Stimulated activated CD4-positive, alpha-beta T cell treated with anti-CD3 and anti-CD28 coated beads, Interleukin-12 subunit alpha, Interleukin-12 subunit beta, amount 100 ng/mL, for 24 hours (primary cell): ENCODE data around the gene PRODH.
"Not testable (repeated sequence)": the region's sequence is repeated elsewhere in the genome, so short reads cannot be mapped to it uniquely, and the experiment has no call there.

Source experiments
- DNase-seq, 2 experiments: peaks; one replicate each; pipeline ENCODE4 v3.0.0-alpha.2; 2020; ENCODE audit warnings: low read depth in 2 of 2

PRODH gene

DNA sequence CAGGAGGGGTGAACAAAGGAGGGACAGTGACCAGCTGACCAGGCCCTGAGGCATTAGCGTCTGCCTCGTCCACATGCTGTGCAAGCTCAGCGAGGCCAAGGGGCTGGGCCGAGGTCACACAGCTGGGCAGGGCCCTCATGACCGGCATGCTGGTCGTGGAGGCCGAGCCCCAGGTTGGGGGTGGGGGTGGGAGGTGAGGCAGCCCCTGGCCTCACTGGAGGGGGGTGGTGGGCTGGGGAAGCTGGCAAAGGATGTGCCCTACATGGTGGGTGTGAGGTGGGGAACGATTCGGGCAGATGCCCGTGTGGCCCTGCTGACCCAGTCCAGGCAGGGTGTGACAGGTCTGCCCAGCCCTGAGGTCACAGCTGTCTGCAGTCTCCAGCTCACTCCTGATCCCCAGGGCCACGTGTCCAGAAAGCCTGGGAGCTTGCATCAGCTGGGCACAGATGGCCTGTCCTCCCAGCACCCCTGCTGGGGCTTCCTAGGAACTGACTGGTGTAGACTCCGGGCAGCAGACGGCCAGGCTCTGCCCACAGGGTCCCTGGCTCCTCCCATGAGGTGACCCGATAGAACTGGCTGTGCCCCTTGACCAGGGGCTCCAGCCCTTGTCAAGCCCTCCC is 31.4 kb upstream of the PRODH start:
- not testable (repeated sequence) for DNase-seq

DNA sequence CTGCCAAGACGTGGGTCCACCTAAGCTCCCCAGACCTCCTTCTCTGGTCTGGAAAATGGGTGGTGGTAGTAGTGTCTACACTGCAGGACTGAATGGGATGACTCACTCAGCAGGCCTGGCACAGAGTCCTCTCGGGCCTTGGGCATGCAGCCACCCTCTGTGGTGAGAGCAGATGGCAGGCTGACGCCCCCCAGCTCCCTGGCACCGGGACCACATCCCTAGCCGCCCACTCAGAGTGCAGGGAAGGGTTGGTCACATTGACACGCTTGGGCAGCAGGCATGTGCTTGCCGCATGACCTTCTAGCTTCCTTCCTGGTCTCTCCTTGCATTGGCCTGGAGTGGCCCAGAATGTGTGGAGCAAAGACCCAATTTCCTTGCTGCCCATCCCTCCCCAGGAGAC is 30.7 kb upstream of the PRODH start:
- DNase-seq, result no peak

DNA sequence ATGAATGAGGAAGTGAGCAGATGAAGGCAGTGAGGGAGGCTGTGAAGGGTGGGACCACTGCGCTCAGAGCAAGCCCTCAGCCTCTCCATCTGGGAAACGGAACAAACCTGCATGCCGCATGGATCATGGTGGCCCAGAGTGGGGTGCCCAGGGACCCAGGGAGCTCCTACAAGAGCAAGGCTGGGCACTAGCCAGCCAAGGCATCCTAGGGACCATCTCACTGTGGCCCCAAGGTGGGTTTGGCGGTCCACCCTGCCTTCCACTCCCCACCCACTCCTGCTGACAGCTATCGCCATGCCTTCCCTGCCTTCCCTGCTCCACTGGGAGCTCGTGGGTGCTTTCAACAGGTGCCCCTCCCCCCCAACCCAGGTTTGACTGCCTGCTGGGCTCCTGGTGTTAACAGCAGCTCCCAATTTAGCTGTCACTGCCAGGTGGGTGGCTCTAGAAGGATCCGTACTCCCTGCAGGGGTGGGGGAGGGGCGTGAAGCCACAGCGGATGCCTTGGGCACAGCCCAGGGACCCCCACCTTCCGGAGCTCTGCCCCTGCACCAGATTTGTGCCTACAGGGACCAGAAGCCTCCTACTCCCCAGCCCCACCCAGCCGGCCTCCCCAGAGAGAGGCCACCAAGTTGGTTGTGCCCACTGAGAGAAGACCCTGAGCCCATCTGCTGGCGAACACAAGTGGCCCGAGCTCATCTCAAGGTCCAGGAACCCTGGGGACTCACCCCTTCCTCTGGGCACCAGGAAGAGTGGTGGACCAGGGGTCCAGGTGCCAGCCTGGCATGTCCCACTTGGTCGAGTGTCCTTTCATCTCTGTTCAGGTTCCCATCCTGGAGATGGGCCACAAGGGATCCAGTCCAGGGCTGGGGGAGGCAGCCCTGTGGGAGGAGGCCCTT is 29.7 kb upstream of the PRODH start:
- DNase-seq, result no peak

DNA sequence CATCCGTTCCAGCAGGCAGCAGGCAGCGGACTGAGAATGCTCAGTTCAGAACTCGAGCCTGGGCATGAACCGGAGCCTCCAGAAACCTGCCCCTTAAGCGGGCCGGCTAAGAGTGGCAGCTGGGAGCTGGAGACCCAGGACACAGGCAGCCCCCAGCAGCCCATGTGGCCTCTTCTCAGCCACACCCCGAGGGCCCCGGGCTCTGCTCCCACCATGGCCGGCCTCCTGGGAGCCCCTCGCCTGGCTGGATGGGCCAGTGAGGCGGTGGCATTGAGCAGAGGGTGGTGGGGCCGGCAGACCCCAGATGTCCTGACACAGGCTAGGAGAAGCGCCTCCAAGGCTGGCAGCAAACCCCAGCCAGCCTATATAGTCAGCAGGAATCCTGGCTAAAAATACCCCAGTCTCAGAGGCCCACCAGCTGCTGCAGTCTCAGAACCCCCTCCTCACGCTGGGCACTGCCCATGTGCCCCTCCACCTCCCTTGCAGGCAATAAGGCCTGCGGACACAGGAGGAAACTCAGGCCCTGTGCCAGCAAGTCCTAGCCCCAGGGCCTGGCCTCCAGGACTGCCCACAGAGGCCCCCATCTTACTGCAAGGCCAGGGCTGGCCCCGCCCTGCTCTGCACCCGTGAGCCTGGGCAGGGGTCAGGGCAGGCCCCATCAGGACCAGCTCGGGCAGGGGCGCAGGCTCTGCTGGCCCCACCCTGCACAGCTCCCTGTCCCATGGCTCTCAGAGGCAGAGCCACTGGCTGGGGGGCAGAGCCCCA is 28.6 kb upstream of the PRODH start:
- not testable (repeated sequence) for DNase-seq

DNA sequence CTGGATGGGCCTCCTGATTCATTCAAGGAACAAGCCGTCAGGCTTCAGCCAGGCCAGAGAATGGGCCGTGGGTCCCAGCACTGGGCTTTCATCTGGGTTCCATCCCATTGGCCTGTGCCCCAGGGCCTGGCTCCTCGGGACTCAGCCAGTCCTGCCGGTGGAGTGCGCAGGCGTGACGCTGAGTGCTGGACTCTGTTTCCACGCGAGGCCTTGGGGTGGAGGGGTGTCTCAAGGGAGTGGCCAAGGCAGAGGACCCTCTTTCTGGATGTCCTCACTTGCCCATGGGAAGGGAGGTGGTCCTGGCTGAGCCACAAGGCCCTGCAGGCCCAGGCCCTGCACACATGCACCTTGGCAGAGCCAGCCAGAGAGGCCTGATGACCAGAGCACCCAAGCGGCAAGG is 28.0 kb upstream of the PRODH start:
- DNase-seq, result not testable (repeated sequence)

DNA sequence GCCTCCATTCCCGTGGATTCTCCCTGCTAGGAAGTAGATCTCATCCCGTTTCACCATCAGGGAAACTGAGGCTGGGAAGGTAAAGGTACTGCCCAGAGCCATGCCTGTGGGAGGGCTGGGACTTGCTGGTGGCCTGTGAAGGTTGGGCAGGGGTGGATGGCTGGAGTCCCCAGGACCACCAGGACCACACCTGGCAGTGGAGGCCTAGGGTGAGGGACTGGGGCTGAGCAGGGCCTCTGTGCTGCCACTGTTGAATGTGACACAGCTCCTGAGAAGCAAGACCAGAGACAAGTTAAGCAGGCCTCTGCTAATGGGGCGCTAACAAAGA is 26.2 kb upstream of the PRODH start:
- DNase-seq, result no peak

DNA sequence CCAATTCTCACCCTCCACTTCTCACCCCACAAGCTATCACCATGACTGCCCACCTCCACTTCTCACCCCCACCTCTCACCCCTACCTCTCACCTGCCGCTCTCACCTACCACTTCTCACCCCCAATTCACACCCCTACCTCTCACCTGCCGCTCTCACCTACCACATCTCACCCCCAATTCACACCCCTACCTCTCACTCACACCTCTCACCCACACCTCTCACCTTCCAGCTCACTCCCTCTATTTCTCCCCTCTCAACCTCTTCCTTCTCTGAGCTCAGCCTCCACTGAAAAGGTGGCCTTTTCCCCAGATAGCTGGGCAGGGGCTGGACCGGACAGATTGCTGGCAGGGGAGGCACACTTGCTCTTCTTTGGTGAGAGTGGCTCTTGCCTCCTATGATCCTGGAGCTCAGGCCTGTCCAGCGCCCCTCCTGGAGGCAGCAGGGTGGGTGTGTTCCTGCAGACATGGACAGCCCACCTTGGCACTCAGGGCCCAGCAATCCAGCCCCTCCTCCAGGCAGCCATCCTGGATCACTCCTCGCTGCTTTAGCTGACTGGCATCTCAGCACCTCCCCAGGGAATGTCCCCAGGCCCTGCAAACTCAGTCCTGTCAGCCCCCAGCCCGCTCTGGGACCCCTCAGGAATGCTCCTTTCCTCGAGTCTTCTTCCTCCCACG is 25.7 kb upstream of the PRODH start:
- not testable (repeated sequence) for DNase-seq

DNA sequence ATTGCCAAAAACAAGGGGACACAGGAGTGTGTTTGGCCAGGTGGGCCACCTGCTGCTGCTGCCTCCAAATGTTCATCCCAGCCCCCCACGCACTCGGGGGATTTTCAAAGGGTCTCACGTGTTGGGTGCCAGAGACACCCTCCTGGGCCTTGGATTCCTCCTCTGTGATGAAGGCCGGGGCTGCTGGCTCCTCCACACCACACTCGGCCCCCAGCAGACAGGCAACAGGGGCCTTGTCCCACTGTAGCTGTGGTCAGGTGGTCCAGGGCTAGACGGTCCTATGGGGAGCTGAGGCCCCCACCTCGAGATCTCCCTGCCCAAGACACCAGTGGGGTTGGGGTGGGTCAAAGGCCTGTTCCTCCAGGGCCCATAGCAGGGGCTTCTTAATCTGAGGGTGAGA is 25.1 kb upstream of the PRODH start:
- not testable (repeated sequence) for DNase-seq

DNA sequence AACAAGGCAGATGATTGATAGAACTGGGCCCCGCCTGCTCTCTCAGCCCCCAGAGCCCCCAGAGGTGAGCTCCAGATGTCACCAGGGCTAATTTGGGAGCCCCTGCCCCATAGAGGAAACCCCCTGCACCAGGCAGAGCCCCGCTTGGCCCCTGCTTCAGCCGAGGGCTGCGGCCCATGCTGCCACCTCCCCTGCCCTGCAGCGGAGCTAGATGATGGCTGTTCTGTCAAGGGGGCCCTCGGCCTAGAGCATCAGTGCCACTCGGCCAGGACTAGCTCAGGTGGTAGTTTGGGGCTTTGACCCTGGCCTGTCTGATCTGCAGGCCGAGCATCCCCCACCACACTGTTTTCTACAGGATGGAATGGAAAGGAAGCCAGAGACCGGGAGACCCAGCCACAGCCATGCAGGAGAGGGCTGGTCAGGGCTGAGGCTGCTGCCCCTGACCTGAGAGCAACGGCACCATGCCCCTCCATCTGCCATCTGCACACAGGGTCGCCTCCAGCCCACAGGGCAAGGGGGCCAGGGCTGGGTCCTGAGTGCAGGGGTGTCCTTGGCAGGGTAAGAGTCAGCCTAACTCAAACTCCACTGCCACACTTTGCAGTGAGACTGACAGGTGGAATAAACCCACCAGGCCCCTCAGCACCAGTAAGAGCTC is 24.2 kb upstream of the PRODH start:
- DNase-seq, result not testable (repeated sequence)

DNA sequence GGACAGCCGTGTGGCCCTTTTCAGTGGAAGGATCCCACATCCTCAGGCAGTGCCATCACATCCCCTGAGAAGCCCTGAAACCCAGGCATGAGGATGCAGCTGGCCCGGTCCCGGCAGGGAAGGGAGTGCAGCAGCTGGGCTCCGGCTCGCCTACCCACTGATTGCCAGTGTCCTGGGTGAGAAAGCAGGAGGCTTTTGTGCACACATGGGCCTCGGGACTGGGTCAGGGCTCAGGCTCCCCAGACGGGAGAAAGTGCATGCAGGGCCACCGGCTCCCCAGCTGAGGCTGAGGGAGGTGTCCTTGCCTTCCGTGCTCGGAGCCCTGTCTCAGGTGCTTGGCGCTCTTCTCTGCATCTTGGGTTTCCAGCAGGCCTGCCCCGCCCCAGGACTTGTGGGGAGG is 23.6 kb upstream of the PRODH start:
- DNase-seq, result not testable (repeated sequence)

DNA sequence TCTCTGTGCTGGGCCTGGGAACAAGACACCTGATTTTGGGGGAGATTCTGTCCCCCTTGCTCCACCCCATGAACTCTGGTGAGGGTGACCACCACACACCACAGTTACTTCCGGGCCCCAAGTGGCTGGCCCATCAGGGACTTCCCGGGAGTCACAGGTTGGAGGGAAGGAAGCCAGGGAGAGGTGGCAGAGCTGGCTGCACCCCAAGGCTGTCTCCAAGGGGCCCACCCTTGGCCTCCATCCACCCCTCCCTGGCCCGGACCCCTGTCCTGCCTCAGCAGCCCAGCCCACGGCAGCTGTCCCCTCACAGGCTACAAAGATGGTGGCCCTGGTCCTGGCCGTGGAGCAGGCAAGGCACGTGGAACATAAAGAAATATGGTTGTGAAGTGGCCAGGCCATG is 23.2 kb upstream of the PRODH start:
- DNase-seq, result not testable (repeated sequence)

DNA sequence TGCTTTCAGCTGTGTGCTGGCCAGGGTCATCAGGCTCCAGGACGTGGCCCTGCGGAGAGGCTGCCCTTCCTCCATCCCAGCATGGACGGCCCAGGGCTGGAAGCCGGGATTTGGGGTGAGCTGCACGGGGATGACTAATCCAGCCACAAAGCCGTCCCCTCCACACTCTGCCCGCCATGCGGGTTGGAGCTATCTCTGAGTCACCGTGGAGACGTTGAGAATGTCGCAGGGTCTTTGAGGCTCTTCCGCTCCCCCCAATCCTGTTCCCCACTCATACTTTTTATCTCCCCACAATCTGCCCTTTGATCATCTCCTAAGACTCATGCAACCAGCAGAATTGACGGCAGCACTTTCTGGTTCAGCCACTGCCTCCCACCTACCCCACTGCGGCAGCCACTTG is 22.6 kb upstream of the PRODH start:
- not testable (repeated sequence) for DNase-seq

DNA sequence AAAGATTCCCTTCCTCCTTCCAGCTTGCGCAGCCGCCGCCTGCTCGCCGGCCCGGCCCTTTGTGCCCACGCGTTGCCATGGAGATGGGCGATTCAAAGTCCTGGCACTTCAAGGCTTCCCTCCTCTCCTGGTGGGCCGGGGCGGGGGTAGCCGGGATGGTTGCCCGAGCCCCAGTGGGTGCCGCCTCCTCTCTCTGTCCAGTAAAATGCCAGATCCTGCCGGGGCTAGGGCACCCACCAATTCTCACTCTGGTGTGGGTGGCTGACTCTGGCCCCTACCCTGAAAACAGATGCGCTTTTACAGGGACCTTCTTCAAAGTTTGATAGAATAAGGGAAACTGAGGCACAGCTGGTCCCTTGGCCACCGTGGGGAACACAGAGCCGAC is 22.2 kb upstream of the PRODH start:
- not testable (repeated sequence) for DNase-seq

DNA sequence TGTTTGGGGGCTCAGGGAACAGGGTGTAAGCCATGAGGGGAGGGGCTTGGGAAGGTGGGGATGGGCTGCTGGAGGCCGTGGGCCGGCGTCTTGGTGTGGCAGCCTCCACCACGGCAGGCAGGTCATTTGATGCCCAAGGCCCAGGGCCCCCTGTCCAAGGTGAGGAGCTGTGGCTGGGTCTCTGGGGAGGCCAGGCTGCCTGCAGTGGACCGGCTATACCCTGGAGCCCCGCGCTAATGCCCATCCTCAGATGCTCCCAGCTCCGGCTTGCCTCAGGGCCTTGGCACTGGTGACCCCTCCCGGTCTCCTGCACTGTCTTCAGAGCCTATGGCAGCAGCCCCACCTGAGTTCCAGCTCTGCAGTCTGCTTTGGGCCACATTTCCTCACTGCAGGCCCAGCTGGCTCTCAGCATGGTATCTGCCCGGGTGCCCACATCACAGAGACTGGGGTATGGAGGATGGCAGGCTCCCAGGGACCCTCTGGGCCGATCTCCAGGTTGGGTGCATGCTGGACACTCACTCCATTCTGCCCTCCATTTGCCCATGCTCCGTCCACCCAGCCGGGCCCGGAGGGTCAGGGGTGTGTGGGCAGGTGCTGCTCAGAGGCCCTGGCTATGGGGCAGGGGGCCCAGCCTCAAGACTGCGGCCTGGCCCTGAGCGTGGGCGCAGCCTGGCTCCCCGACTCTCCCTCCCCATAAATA is 21.7 kb upstream of the PRODH start:
- not testable (repeated sequence) for DNase-seq

DNA sequence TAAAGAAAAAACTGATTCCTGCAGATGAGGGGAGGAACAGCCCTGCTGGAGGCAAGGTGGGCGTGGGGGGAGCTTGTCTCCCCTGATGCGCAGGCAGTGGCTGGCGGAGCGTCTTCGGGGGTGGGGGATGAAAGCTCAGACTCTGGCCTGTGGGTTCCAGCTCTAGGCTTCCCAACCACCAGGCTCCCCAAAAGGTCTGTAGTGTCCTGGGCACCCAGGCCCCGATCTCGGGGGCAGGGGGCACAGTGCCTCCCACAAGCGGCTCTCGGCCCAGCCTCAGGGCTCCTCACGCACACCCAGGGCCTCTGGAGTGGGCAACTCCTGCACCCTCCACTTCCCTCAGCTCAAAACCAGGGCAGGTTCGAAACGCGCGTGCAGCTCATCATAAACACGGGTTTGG is 20.9 kb upstream of the PRODH start:
- DNase-seq, result not testable (repeated sequence)

DNA sequence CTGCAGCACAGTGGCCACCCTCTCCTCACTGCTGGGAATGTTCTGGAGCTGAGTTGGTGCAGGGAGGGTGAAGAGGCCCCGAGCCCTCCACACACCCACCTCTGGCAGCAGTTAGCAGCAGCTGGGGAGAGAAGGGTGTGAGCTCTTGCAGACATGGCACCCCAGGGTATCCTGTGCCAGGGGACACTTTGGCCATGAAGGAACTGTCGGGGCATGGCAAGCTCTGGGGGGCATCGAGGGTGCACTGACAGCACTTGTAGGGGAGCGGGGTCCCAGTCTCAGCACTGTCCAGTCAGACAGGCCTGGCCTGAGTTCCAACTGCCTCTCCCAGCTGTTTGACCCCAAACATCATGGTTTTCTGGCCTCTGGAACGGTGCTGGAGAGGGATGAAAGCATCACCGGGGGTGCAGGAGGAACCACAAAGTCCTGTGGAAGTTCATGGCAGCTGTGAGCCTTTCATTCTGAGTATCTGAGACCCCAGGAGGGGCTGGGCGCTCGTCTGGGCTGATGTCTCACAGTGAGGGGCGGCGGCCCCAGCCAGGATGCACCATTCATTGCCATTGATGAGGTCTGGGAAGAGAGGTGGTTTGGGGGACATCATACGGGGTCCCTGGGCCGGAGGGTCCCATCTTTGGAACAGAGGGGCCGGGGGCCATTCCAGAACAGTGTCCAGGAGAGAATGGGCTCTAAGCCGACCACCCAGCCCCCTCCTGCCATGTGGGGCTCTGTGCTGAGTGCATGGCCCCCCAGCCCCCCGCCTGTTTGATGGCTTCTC is 20.2 kb upstream of the PRODH start:
- DNase-seq, result not testable (repeated sequence)

DNA sequence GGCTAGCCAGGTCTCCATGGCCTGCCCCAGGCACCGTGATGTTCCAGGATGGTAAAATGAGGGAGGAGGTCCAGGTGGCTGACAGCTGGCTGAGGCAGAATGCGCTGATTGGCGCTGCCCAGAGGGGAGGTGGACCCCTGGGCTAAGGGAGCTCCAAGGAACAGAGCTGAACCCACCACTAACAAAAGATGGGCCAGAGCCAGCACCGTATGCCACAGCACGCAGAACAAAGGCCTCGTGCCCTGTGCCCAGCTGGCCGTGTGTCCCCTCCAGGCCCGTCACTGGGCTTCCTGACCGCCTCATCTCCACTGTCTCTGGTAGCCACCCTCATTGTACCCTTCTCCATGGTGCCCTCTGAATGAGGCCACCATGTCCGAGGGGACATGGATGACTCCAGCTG is 19.6 kb upstream of the PRODH start:
- DNase-seq, result no peak

DNA sequence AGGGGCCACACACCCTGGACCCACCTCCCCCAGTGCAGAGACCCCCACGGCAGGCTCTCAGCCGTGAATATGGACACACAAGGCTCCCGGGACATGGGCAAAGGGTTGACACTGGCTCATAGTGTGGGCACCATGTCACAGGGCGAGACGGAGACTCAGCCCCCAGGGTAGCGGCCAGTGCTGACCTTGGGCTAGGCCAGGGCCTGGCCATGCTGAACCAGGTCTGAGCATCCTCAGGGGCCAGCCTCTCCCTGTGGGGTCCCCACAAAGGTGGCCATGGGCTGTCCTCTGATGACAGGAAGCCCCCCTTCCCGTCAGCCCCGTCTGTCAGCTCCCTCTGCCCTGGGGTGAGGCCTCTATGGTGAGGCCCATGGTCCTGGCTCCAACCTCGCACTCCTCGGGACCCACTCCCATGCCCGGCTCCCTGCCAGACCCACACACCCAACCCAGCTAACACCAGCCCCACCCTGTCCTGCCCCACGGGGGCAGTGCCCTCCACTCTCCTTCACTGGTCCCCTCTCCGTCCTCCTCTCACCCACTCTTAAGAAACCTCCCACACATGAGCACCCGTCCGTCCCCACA is 19.0 kb upstream of the PRODH start:
- no peak for DNase-seq

DNA sequence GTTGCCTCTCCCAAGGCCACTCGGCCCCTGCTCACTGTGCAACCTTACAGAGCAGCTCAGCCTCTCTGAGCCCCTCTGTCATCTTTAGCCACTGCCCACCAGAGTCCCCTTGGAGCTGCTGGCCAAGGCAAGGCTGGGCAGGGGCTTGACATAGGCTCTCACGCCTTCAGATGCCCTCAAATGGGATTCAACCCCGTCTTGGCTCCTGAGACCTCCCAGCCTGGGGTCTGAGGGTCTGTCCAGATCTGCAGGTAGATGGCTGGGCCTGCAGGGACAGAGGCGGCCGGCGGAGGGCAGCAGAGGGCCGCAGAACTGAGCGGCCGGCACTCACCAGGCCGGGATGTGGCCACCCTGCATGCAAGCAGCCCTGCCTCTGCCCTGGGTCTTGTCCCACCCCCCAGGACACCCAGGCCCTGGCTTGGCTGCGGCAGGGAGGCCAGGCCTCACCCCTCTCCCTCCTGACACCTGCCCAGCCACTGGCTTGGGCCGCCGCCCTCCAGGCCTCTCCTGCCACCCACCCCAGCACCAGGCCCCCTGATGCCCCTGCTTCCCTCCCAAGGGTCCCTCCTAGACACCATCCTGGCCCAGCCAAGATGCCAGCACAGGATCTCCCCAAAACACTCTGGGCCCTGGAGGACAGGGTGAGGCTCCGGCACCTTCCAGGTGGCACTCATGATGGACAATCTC is 18.4 kb upstream of the PRODH start:
- DNase-seq, result peak; percentile 24 to 54
